PC-9 (cell line): ENCODE results near the gene CYFIP2.
A peak's percentile ranks its signal among the peaks of the same experiment; 100 is the strongest.

Experiments used
- CTCF ChIP-seq: fragments of 200-600 bp; sonication (generic); conservative IDR thresholded peaks from 2 replicates; pipeline ENCODE4 v1.6.1; 2017; ENCODE audit warnings: mixed run types, antibody characterized with exemption, mild to moderate bottlenecking, moderate library complexity
- EZH2 ChIP-seq: fragments of 200-600 bp; sonication (generic); IDR thresholded peaks from 2 replicates; pipeline ENCODE4 v1.8.0; 2017; ENCODE audit warnings: antibody characterized with exemption, low read depth

GRCh38 chr5:157323107-157323706 is 57.3 kb downstream of the CYFIP2 start:
- TF ChIP-seq CTCF (peak; percentile 35; the same call in 1 of the 2 replicates), EZH2 (no peak)
